Endothelial cell of umbilical vein (primary cell): ENCODE data around the gene RNF5. TPM values are rescaled to one million over a fixed set of nuclear protein-coding genes. Genes with fewer than 3 reads are reported as not detected.

ENCODE experiments used
- BruUV-seq: library from RNA; stranded (reverse); fragments of 400-500 nt; replicated peaks from 2 replicates; lab custom pipeline; 2021; lab: Mats Ljungman, UMichigan
- CTCF ChIA-PET: fragments of 300-600, 350-600 bp; sonication (Branson Sonifier 250); formaldehyde crosslinking; loops from one replicate; lab custom pipeline; 2021; ENCODE audit warnings: antibody characterized with exemption, inconsistent platforms; lab: Charles Lee
- POLR2A ChIA-PET: fragments of 300-600, 350-600 bp; sonication (Branson Sonifier 250); formaldehyde crosslinking; loops from one replicate; lab custom pipeline; 2021; ENCODE audit warnings: antibody characterized with exemption, inconsistent platforms; lab: Charles Lee
- DNase-seq: peaks from one replicate; pipeline ENCODE4 v3.0.0-alpha.2; 2011; ENCODE audit warnings: low read depth, low spot score
- FAIRE-seq: peaks from 2 replicates; lab custom pipeline; 2011; peaks lifted over from hg19 to GRCh38; lab: Jason Lieb, UNC
- H2AFZ ChIP-seq: 2 replicates; pipeline ENCODE4 v1.6.0; 2012; ENCODE audit warnings: low read depth, low read length, control low read depth, inconsistent platforms
- H3K27ac ChIP-seq: 2 replicates; pipeline ENCODE4 v1.5.1; 2011; ENCODE audit warnings: low read depth, mild to moderate bottlenecking, control low read depth, low read length, moderate library complexity; ENCODE audit not compliant: insufficient read depth
- H3K27me3 ChIP-seq, 2 experiments: 2 replicates each; pipeline versions ENCODE4 v1.6.0 to v1.6.1; 2011; ENCODE audit warnings: low read length in 2 of 2, mixed read lengths in 1 of 2; ENCODE audit not compliant: control insufficient read depth in 2 of 2, insufficient read depth in 2 of 2
- H3K36me3 ChIP-seq, 2 experiments: 2 replicates in 1 of 2; 3 replicates in 1 of 2; pipeline ENCODE4 v1.5.1; 2011; ENCODE audit warnings: low read length in 2 of 2, mild to moderate bottlenecking in 1 of 2, moderate library complexity in 1 of 2; ENCODE audit not compliant: control insufficient read depth in 2 of 2, insufficient read depth in 2 of 2; ENCODE audit errors: extremely low read depth in 1 of 2
- H3K4me1 ChIP-seq: 3 replicates; pipeline ENCODE4 v1.5.1; 2011; ENCODE audit warnings: mild to moderate bottlenecking, low read length; ENCODE audit not compliant: control insufficient read depth, insufficient read depth; ENCODE audit errors: extremely low read depth
- H3K4me2 ChIP-seq: 2 replicates; pipeline ENCODE4 v1.6.1; 2011; ENCODE audit warnings: low read length, control low read depth, mixed read lengths; ENCODE audit not compliant: insufficient read depth
- H3K4me3 ChIP-seq, 3 experiments: fragments of 200-600 bp in 1 of 3; sonication (generic), shearing (Covaris generic) in 1 of 3; replicated peaks in 1 of 3; 2 replicates each; pipeline ENCODE4 v1.5.1; 2011 to 2016; ENCODE audit warnings: control low read depth in 3 of 3, low read length in 3 of 3, mild to moderate bottlenecking in 2 of 3, inconsistent platforms in 1 of 3, low read depth in 1 of 3, moderate library complexity in 1 of 3; ENCODE audit not compliant: insufficient read depth in 1 of 3
- H3K79me2 ChIP-seq: 2 replicates; pipeline ENCODE4 v1.6.0; 2012; ENCODE audit warnings: low read length, inconsistent platforms; ENCODE audit not compliant: control insufficient read depth, insufficient read depth
- H3K9ac ChIP-seq: replicated peaks from 2 replicates; pipeline ENCODE3; 2011; ENCODE audit warnings: low read length, control low read depth; ENCODE audit not compliant: insufficient read depth; ENCODE audit errors: extremely low read depth
- H3K9me1 ChIP-seq: replicated peaks from 3 replicates; pipeline ENCODE4 v1.6.0; 2011; ENCODE audit warnings: mild to moderate bottlenecking, low read length; ENCODE audit not compliant: control insufficient read depth, insufficient read depth; ENCODE audit errors: extremely low read depth
- H3K9me3 ChIP-seq: replicated peaks from 2 replicates; pipeline ENCODE4 v1.5.1; 2012; ENCODE audit warnings: low read length, inconsistent platforms; ENCODE audit not compliant: control insufficient read depth, insufficient read depth
- H4K20me1 ChIP-seq: replicated peaks from 2 replicates; pipeline ENCODE3; 2011; ENCODE audit warnings: mild to moderate bottlenecking, low read length; ENCODE audit not compliant: control insufficient read depth, insufficient read depth; ENCODE audit errors: extremely low read depth
- EZH2 ChIP-seq: IDR thresholded peaks from 2 replicates; pipeline ENCODE4 v1.6.1; 2012; ENCODE audit warnings: borderline replicate concordance, low read depth, mild to moderate bottlenecking, moderate library complexity, low read length, inconsistent platforms; ENCODE audit not compliant: severe bottlenecking
- FOS ChIP-seq: IDR thresholded peaks from 2 replicates; pipeline ENCODE4 v1.6.1; 2011; ENCODE audit warnings: mild to moderate bottlenecking, low read length, moderate library complexity, borderline replicate concordance; ENCODE audit not compliant: insufficient read depth
- GATA2 ChIP-seq: IDR thresholded peaks from 2 replicates; pipeline ENCODE4 v1.7.0; 2011; ENCODE audit warnings: low read depth, mild to moderate bottlenecking, moderate library complexity, mixed read lengths, low read length; ENCODE audit not compliant: insufficient read length, insufficient read depth
- JUN ChIP-seq: IDR thresholded peaks from 2 replicates; pipeline ENCODE4 v1.6.1; 2011; ENCODE audit warnings: borderline replicate concordance, low read depth; ENCODE audit not compliant: insufficient read length, insufficient read depth
- POLR2A ChIP-seq: IDR thresholded peaks from 2 replicates; pipeline ENCODE4 v1.6.1; 2012; ENCODE audit warnings: low read depth, mild to moderate bottlenecking, control low read depth, low read length
- POLR2AphosphoS5 ChIP-seq: IDR thresholded peaks from 2 replicates; pipeline ENCODE4 v1.6.1; 2012; ENCODE audit warnings: low read depth, mild to moderate bottlenecking, control low read depth, low read length, moderate library complexity; ENCODE audit not compliant: insufficient read depth
- dilution Hi-C: fragments of 300-500 bp; cut with MboI; formaldehyde crosslinking; loops from one replicate; pipeline ENCODE4 v1.15.0; 2019; ENCODE audit warnings: low sequenced_read_pairs; ENCODE audit not compliant: extremely low pct_ligation_motif_present
- intact Hi-C: fragments of 100-400 bp; cut with micrococcal nuclease; formaldehyde crosslinking; loops from one replicate; pipeline ENCODE4 v1.10.0; 2022
- polyA plus RNA-seq, 4 experiments: library from polyadenylated mRNA; depleted of rRNA in 3 of 4; stranded (reverse) in 3 of 4; unstranded in 1 of 4; fragments of >200 nt; gene quantifications; 2 replicates each; pipeline versions ENCODE4 v1.2.1 to v1.2.3, GENCODE V29; 2011 to 2012; ENCODE audit warnings: missing spikeins in 1 of 4
- total RNA-seq: library from RNA; stranded (reverse); gene quantifications from 2 replicates; pipeline ENCODE4 v1.2.3, GENCODE V29; 2021
- TF ChIP-seq, protein P1 (sequence below): IDR thresholded peaks from 2 replicates; pipeline ENCODE4 v1.6.1; 2011; ENCODE audit not compliant: insufficient read depth, insufficient read length
- TF ChIP-seq, protein P2 (sequence below), 2 donors: IDR thresholded peaks; 1 replicate in 1 of 2; 2 replicates in 1 of 2; pipeline ENCODE4 v1.5.1; 2011; ENCODE audit warnings: low read length in 2 of 2, mild to moderate bottlenecking in 2 of 2, moderate library complexity in 2 of 2, control low read depth in 1 of 2, inconsistent platforms in 1 of 2, low read depth in 1 of 2; ENCODE audit not compliant: insufficient read depth in 1 of 2; ENCODE audit errors: extremely low read depth in 1 of 2

RNF5 gene
- total and polyA plus RNA-seq, 2 donors (not counting 3 experiments of a cell fraction or from before 2014, with no cell fraction given): 49.2 to 100 TPM

DNA sequence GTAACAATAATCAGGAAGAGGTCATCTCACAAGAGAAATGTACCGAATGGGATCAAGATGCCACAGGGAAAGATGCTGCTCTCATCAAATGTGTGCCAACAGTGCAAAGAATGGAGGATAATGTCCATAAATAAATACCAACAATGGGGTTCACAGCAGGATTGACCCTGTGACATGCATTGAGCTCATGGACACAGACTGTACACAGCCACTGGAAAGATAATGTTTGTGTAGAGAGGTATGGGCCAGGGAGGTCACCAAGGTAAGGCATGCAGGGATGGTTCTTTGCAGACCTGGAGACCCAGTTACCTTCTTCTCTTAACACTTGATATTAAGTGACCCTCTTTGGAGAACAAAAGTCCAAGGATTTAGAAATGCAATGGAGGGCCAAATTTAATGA, 3.8 kb upstream of the RNF5 start:
- POLR2A ChIA-PET: no interaction called here
- Histone ChIP-seq H3K79me2 (peaks cover 21% of the 10 kb centered on the region), H3K9me3 (no peaks in the 10 kb centered on the region), H3K4me2 (peak overlapping the region; percentile 82), H3K9me1 (no peaks in the 10 kb centered on the region), H3K4me1 (peaks cover 30% of the 10 kb centered on the region), H3K27ac (no peak overlapping the region), H3K27me3 (no peaks in the 10 kb centered on the region), H3K4me3 (no peak overlapping the region), H4K20me1 (no peaks in the 10 kb centered on the region), H3K36me3 (peaks cover 0 to 8% of the 10 kb centered on the region in 2 experiments), H3K9ac (no peak overlapping the region), H2AFZ (no peak overlapping the region)
- dilution Hi-C loops (no loop called here), intact Hi-C loops (no loop called here)
- FAIRE-seq (no peak), DNase-seq (no peak)
- no peak for TF ChIP-seq FOS
- TF ChIP-seq, protein P1, sequence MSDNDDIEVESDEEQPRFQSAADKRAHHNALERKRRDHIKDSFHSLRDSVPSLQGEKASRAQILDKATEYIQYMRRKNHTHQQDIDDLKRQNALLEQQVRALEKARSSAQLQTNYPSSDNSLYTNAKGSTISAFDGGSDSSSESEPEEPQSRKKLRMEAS: no peak
- TF ChIP-seq POLR2AphosphoS5: no peak
- TF ChIP-seq POLR2A: no peak
- no peak for TF ChIP-seq EZH2
- no peak for TF ChIP-seq JUN
- TF ChIP-seq GATA2: no peak
- TF ChIP-seq, protein P2, sequence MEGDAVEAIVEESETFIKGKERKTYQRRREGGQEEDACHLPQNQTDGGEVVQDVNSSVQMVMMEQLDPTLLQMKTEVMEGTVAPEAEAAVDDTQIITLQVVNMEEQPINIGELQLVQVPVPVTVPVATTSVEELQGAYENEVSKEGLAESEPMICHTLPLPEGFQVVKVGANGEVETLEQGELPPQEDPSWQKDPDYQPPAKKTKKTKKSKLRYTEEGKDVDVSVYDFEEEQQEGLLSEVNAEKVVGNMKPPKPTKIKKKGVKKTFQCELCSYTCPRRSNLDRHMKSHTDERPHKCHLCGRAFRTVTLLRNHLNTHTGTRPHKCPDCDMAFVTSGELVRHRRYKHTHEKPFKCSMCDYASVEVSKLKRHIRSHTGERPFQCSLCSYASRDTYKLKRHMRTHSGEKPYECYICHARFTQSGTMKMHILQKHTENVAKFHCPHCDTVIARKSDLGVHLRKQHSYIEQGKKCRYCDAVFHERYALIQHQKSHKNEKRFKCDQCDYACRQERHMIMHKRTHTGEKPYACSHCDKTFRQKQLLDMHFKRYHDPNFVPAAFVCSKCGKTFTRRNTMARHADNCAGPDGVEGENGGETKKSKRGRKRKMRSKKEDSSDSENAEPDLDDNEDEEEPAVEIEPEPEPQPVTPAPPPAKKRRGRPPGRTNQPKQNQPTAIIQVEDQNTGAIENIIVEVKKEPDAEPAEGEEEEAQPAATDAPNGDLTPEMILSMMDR (IDR thresholded peaks at IDR 0.05; ENCODE audit: extremely low read depth in 1 of 2, insufficient read depth in 1 of 2, low read depth in 1 of 2, low read length in 2 of 2): no peak
- CTCF ChIA-PET: no interaction called here
- no TSS peak for BruUV-seq
